Stomach (tissue), 4 donors: Measurements from ENCODE around the gene NPTX1.

ENCODE experiments used
- POLR2A ChIP-seq, 4 donors: fragments of 450-650 bp; IDR thresholded peaks; one replicate each; pipeline ENCODE4 v1.6.1; 2016; ENCODE audit warnings: antibody characterized with exemption in 4 of 4, control low read depth in 2 of 4, mild to moderate bottlenecking in 1 of 4, moderate library complexity in 1 of 4
- TF ChIP-seq, protein P1 (sequence below), 7 experiments: fragments of 450-650 bp in 4 of 7; fragments of 200-600 bp in 3 of 7; sonication (generic) in 3 of 7; IDR thresholded peaks; one replicate each; pipeline ENCODE4 v1.5.1; 2016 to 2019; ENCODE audit warnings: antibody characterized with exemption in 7 of 7, control low read depth in 2 of 7, mild to moderate bottlenecking in 1 of 7

- no peak for TF ChIP-seq POLR2A (IDR thresholded peaks at IDR 0.05)
- TF ChIP-seq, protein P1, sequence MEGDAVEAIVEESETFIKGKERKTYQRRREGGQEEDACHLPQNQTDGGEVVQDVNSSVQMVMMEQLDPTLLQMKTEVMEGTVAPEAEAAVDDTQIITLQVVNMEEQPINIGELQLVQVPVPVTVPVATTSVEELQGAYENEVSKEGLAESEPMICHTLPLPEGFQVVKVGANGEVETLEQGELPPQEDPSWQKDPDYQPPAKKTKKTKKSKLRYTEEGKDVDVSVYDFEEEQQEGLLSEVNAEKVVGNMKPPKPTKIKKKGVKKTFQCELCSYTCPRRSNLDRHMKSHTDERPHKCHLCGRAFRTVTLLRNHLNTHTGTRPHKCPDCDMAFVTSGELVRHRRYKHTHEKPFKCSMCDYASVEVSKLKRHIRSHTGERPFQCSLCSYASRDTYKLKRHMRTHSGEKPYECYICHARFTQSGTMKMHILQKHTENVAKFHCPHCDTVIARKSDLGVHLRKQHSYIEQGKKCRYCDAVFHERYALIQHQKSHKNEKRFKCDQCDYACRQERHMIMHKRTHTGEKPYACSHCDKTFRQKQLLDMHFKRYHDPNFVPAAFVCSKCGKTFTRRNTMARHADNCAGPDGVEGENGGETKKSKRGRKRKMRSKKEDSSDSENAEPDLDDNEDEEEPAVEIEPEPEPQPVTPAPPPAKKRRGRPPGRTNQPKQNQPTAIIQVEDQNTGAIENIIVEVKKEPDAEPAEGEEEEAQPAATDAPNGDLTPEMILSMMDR (IDR thresholded peaks at IDR 0.05) = no peak
These were observed 36.9 kb downstream of the NPTX1 start for GRCh38 chr17:80439499-80439898.
